Lower lobe of right lung (tissue), 2 donors: ENCODE results near the gene MANBA. TPM values are rescaled to one million over a fixed set of nuclear protein-coding genes. Genes with fewer than 3 reads are reported as not detected.

ENCODE experiments used
- ATAC-seq, 2 donors: fragments of 200-7000 bp; cut with Tn5 transposase; one replicate each; pipeline ENCODE4 v1.9.1; 2020 to 2022; ENCODE audit warnings: mild to moderate bottlenecking in 2 of 2, moderate library complexity in 2 of 2
- DNase-seq: peaks from one replicate; pipeline ENCODE4 v3.0.0-alpha.2; 2020
- H3K27ac ChIP-seq: fragments of 200-600 bp; one replicate; pipeline ENCODE4 v1.8.0; 2022
- H3K27me3 ChIP-seq: fragments of 200-600 bp; one replicate; pipeline ENCODE4 v1.8.0; 2022; ENCODE audit warnings: low read depth
- H3K36me3 ChIP-seq: fragments of 200-600 bp; one replicate; pipeline ENCODE4 v1.8.0; 2022; ENCODE audit warnings: mild to moderate bottlenecking
- H3K4me1 ChIP-seq: fragments of 200-600 bp; one replicate; pipeline ENCODE4 v1.8.0; 2022
- H3K4me3 ChIP-seq: fragments of 200-600 bp; one replicate; pipeline ENCODE4 v1.8.0; 2022; ENCODE audit warnings: mild to moderate bottlenecking
- H3K9me3 ChIP-seq: fragments of 200-600 bp; one replicate; pipeline ENCODE4 v1.8.0; 2022
- CTCF ChIP-seq: fragments of 200-600 bp; IDR thresholded peaks from one replicate; pipeline ENCODE4 v1.8.0; 2022; ENCODE audit warnings: antibody characterized with exemption, mild to moderate bottlenecking
- intact Hi-C: fragments of 100-400 bp; cut with DNase I; formaldehyde crosslinking; loops from one replicate; pipeline ENCODE4 v1.11.0; 2022
- long read RNA-seq: library from polyadenylated mRNA; unstranded; transcript quantifications from one replicate; pipeline ENCODE4 v2.0.0, GENCODE V29; 2021
- total RNA-seq: library from RNA; stranded (reverse); fragmentation: NEBNext Ultra II Directional; extraction: Animal tissue kit (Norgen Biotek cat#: 25700); gene quantifications from one replicate; pipeline ENCODE4 v1.2.1, GENCODE V29; 2021
- donor health status: DM: no; HTN: yes; CAD: no; lungs with severe emphysema.

Gene MANBA
- 68.2 TPM for total RNA-seq
- long read RNA-seq, full-length matches to known transcripts: 36 of 67 reads
- long read RNA-seq, partial matches to known transcripts: 12 of 67 reads
- long read RNA-seq, other reads (novel, unspliced or antisense): 19 of 67 reads

- Histone ChIP-seq H3K4me1 (peaks cover 31% of the 10 kb centered on the region), H3K27me3 (no peaks in the 10 kb centered on the region), H3K4me3 (peak within 1 kb of the TSS; percentile 98), H3K9me3 (no peaks in the 10 kb centered on the region), H3K36me3 (no peaks in the 10 kb centered on the region), H3K27ac (peak within 1 kb of the TSS; percentile 95)
- intact Hi-C loops: no loop called here
- TF ChIP-seq CTCF: no peak
- DNase-seq: peak; percentile 94
- peak; percentile 98 to 99 for ATAC-seq
Measured at GRCh38 chr4:102760645-102761295, at the start of gene MANBA. Gene MANBA (minus strand): TSS chr4:102760968. CDS start chr4:102760894, 74 bp downstream.

- Histone ChIP-seq H3K27me3 (no peaks in the 10 kb centered on the region), H3K9me3 (no peaks in the 10 kb centered on the region), H3K4me3 (no peak overlapping the region), H3K4me1 (peaks cover 63% of the 10 kb centered on the region), H3K27ac (no peak overlapping the region), H3K36me3 (peaks cover 58% of the 10 kb centered on the region)
- TF ChIP-seq CTCF: no peak
- no peak for DNase-seq
- ATAC-seq: no peak
- intact Hi-C loops: no loop called here
Measured at GRCh38 chr4:102809691-102810090, 48.9 kb upstream of the MANBA start.

- no peak for TF ChIP-seq CTCF
- Histone ChIP-seq H3K4me1 (peaks cover 58% of the 10 kb centered on the region), H3K27ac (no peak overlapping the region), H3K4me3 (no peak overlapping the region), H3K27me3 (no peaks in the 10 kb centered on the region), H3K36me3 (peaks cover 63% of the 10 kb centered on the region), H3K9me3 (no peaks in the 10 kb centered on the region)
- DNase-seq (no peak), ATAC-seq (peak; percentile 44 to 51)
- intact Hi-C loops: no loop called here
Measured at GRCh38 chr4:102809190-102809589, 48.4 kb upstream of the MANBA start.

GRCh38 chr4:102808009-102808408, 47.2 kb upstream of the MANBA start:
- peaks cover 71% of the 10 kb centered on the region for H3K36me3 ChIP-seq
- peaks cover 46% of the 10 kb centered on the region for H3K4me1 ChIP-seq
- no peak for ATAC-seq

GRCh38 chr4:102807345-102807744, 46.6 kb upstream of the MANBA start:
- Histone ChIP-seq H3K36me3 (peaks cover 77% of the 10 kb centered on the region), H3K27ac (no peak overlapping the region), H3K9me3 (no peaks in the 10 kb centered on the region), H3K27me3 (no peaks in the 10 kb centered on the region), H3K4me1 (peaks cover 40% of the 10 kb centered on the region), H3K4me3 (no peak overlapping the region)
- TF ChIP-seq CTCF: no peak
- intact Hi-C loops: no loop called here
- DNase-seq: no peak
- ATAC-seq: no peak

More at GRCh38 chr4:102808009-102808408, 47.2 kb upstream of the MANBA start:
- intact Hi-C loops: no loop called here
- Histone ChIP-seq H3K27ac (no peak overlapping the region), H3K27me3 (no peaks in the 10 kb centered on the region), H3K9me3 (no peaks in the 10 kb centered on the region), H3K4me3 (no peak overlapping the region)
- TF ChIP-seq CTCF: no peak
- DNase-seq: no peak
